Prostate gland (tissue), 2 donors: ENCODE measurements around the gene SBSN.

Experiments used
- CTCF ChIP-seq, 4 experiments: fragments of 200-600 bp in 2 of 4; fragments of 450-650 bp in 2 of 4; sonication (generic) in 2 of 4; IDR thresholded peaks; 1 replicate in 3 of 4; 2 replicates in 1 of 4; pipeline ENCODE4 v1.5.1; 2016 to 2019; ENCODE audit warnings: antibody characterized with exemption in 4 of 4, mild to moderate bottlenecking in 2 of 4, moderate library complexity in 2 of 4
- POLR2A ChIP-seq: fragments of 450-650 bp; IDR thresholded peaks from one replicate; pipeline ENCODE4 v1.6.1; 2016; ENCODE audit warnings: antibody characterized with exemption, mild to moderate bottlenecking
- POLR2AphosphoS5 ChIP-seq: sonication (generic); formaldehyde crosslinking; IDR thresholded peaks from one replicate; pipeline ENCODE4 v1.6.1; 2017; ENCODE audit warnings: antibody characterized with exemption

DNA sequence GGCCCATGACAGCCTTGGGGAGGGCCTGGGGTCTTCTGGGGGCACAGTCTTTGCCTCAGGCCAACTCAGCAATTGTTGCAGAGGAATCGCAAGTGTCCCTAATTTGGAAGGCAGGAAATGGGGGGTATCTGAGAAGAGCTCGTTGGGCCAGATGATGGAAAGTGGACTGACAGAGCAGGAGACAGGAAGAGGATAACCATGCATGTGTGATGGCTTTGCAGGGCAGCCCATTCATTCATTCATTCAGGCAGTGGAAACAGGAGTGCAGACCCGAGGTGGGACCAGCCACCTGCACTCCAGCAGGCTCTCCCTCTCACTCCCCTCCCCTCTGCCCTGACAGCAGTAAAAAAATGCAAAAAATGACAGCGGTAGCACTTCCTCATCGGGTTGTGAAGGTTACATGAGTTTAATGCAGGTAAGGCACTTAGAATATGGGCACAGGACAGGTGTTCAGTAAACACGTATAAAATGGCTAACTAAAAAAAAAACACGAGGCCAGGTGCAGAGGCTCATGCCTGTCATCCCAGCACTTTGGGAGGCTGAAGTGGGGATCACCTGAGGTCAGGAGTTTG, 12.3 kb upstream of the SBSN start:
- no peak for TF ChIP-seq CTCF (IDR thresholded peaks at IDR 0.05)
- TF ChIP-seq POLR2AphosphoS5 = no peak
- no peak for TF ChIP-seq POLR2A
